ENCODE results near the gene SDHB.

The SDHB gene

DNA sequence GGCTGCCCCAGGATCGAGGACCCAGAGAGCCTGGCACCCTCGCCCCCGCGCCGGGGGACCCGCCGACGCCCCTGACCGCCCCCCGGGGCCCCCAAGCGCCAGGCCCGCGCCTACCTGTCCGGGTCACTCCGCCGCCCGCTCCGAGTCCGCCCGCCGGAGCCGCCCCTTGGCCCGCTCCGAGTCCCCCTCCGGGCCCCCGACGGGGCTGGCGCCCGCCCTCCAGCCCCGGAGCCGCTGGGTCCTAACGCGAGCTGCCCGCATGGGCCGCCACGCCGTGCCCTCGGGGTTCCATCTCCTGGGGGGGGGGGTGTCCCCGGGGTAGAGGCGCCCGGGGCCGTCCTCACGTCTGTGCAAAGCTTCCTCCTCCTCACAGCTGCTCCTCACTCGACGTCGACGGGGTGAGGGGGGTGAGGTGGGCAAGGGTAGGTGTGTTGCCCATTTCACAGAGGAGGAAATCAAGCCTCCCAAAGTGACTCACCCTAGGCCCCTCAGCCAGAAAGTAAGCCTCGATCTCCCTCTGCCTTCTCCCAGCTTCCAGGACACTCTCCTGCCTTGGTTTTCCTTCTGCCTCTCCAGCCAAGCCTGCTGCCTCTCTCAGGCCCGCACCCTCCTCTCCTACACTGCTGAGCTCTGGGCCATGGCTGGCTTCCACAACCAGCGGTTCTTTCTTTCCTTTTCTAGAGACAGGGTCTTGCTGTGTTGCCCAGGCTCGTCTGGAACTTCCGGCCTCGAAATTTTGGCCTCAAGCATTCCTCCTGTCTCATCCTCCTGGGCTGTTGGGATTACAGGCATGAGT is 73.2 kb downstream of the SDHB start, which contains the start of gene MFAP2:
MFAP2 (minus strand) TSS at position 148 of the 796 bp plus-strand sequence. CDS start 2,347 bp downstream, outside the sequence.
- DNase-seq: peak; percentile 59
- Histone ChIP-seq H4K8ac (ENCODE audit: low read depth, low read length) (peak within 1 kb of the TSS; percentile 16), H3K18ac (ENCODE audit: low read length) (peak within 1 kb of the TSS; percentile 11), H2AK5ac (ENCODE audit: low read length) (no peak within 1 kb of the TSS), H2BK5ac (ENCODE audit: low read length) (no peak within 1 kb of the TSS), H3K23ac (ENCODE audit: low read length) (no peak within 1 kb of the TSS), H3K27me3 (ENCODE audit: insufficient read depth, low read length, poor library complexity) (no peaks in the 10 kb centered on the region), H4K5ac (ENCODE audit: low read length) (no peak within 1 kb of the TSS), H3K79me1 (ENCODE audit: low read length) (peaks cover 10% of the 10 kb centered on the region), H3K4me3 (ENCODE audit: low read length) (peak within 1 kb of the TSS; percentile 95), H3K9ac (ENCODE audit: low read length) (peak within 1 kb of the TSS; percentile 90), H3K4me2 (ENCODE audit: low read length) (peak within 1 kb of the TSS; percentile 79), H3K79me2 (ENCODE audit: control insufficient read depth, insufficient read depth, low read length) (peaks cover 10% of the 10 kb centered on the region), H3K36me3 (ENCODE audit: control insufficient read depth, insufficient read depth, low read length) (no peaks in the 10 kb centered on the region), H3K4ac (ENCODE audit: low read depth, low read length) (peak within 1 kb of the TSS; percentile 95), H3K56ac (ENCODE audit: low read length) (peak within 1 kb of the TSS; percentile 92), H3K4me1 (ENCODE audit: control insufficient read depth, low read depth, low read length) (peaks cover 2% of the 10 kb centered on the region), H2BK15ac (replicated peaks; ENCODE audit: low read depth) (peak within 1 kb of the TSS; percentile 21), H2BK120ac (ENCODE audit: low read depth, low read length) (no peak within 1 kb of the TSS), H3K27ac (ENCODE audit: low read depth, low read length) (peak within 1 kb of the TSS; percentile 21)
- no CpG with 5 or more reads among the region's 53 CpGs for WGBS (ENCODE audit: extremely low coverage, insufficient coverage, low lambda C conversion rate)

DNA sequence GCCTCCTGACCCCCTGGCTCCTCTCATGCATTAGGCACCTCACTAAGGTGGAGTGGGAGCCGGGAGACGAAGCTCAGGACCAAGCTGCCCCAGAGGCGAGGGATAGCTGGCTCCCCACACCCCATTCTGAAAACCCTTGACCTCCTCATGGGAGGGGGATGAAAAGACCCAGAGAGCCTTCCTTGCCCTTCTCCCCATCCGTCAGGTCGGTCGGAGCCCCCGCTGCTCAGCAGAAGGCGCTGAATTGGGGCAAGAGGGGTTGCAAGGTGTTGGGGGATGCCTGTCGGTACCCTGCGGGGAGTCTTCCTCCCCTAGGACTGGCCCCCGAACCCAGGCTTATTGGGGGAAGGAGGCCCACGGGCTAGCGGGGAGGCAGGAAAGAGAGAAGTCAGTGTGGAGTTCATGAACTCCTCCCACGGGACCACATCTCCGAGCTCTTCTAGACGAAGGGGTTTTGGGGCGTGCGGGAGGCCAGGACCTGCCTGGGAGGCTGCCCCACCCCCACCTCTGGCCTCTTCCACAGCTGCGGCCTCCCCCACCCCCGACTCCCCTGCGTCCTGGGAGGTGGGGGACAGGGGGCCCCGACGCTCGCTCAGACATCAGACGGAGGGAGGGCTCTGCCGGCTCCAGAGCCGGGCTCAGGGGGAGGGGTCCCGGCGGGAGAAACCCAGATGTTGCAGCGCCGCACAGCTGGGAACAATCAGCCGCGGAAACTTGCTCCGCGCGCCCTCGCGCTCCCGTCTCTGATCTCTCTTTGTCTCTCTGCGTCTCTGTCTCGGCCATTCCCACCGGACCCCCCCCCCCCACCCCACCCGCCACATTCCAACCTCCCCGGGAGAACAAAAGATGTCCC is 74.1 kb downstream of the SDHB start:
- H4K5ac ChIP-seq (ENCODE audit: low read length): no peak overlapping the region
- peaks cover 10% of the 10 kb centered on the region for H3K79me1 ChIP-seq (ENCODE audit: low read length)
- peaks cover 10% of the 10 kb centered on the region for H3K79me2 ChIP-seq (ENCODE audit: control insufficient read depth, insufficient read depth, low read length)
- peak overlapping the region; percentile 79 for H3K4me2 ChIP-seq (ENCODE audit: low read length)
- H3K9ac ChIP-seq (ENCODE audit: low read length): peak overlapping the region; percentile 90
- H3K23ac ChIP-seq (ENCODE audit: low read length): no peak overlapping the region
- H3K4ac ChIP-seq (ENCODE audit: low read depth, low read length): peak overlapping the region; percentile 95
- no peaks in the 10 kb centered on the region for H3K36me3 ChIP-seq (ENCODE audit: control insufficient read depth, insufficient read depth, low read length)
- no peak overlapping the region for H2AK5ac ChIP-seq (ENCODE audit: low read length)
- WGBS (ENCODE audit: extremely low coverage, insufficient coverage, low lambda C conversion rate): no CpG with 5 or more reads among the region's 44 CpGs
- no peak overlapping the region for H2BK120ac ChIP-seq (ENCODE audit: low read depth, low read length)
- peaks cover 2% of the 10 kb centered on the region for H3K4me1 ChIP-seq (ENCODE audit: control insufficient read depth, low read depth, low read length)
- H3K27me3 ChIP-seq (ENCODE audit: insufficient read depth, low read length, poor library complexity): no peaks in the 10 kb centered on the region
- H3K18ac ChIP-seq (ENCODE audit: low read length): peak overlapping the region; percentile 11
- H2BK15ac ChIP-seq (replicated peaks; ENCODE audit: low read depth): no peak overlapping the region
- no peak overlapping the region for H2BK5ac ChIP-seq (ENCODE audit: low read length)
- peak overlapping the region; percentile 16 for H4K8ac ChIP-seq (ENCODE audit: low read depth, low read length)
- H3K27ac ChIP-seq (ENCODE audit: low read depth, low read length): no peak overlapping the region
- DNase-seq: peak; percentile 48
- peak overlapping the region; percentile 92 for H3K56ac ChIP-seq (ENCODE audit: low read length)
- H3K4me3 ChIP-seq (ENCODE audit: low read length): peak overlapping the region; percentile 95

DNA sequence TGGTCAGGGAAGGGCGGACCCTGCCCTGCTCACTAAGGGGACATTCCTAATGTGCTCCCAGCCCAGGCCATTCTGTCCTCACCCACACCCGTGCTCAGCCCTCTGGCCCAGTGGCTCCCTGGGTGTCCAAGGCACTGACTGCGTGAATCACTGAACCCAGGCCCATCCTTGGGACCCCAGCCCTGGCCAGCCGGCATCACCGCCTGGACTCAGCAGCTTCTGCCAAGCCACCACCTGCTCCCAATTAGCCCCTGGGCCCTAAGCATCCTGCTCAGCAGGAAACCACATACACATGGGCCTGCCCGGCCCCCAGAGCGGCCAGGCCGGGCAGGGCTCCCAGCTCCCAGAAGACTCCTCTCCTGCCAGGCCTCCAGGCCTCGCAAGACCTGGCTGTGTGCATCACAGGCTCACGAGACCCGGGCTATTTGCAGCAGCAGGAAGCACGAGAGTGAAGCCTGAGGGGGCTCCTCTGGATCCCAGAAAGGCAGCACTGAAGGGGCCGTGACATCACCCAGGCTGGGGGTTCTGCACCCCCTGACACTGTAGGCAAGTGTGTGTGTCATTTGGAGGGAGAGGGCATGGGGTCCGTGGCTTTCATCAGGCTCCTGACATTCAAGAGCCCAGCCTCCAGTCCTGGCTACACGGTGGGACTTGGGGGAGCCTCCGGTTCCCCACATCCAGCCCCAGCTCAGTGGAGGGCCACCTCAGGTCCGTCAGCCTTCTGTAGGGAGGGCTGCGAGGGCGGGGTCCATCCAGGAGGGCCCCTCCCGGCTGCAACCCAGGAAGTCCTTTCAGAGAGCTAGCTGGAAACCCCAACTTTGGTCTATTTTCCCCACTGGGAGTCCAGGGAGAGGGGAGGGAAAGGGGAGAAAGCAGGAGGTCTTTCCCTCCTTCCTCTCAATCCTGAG is 75.0 kb downstream of the SDHB start:
- no peak overlapping the region for H4K5ac ChIP-seq (ENCODE audit: low read length)
- no peak overlapping the region for H2BK120ac ChIP-seq (ENCODE audit: low read depth, low read length)
- H3K4ac ChIP-seq (ENCODE audit: low read depth, low read length): no peak overlapping the region
- H2BK5ac ChIP-seq (ENCODE audit: low read length): no peak overlapping the region
- no peak overlapping the region for H3K27ac ChIP-seq (ENCODE audit: low read depth, low read length)
- H3K27me3 ChIP-seq (ENCODE audit: insufficient read depth, low read length, poor library complexity): no peaks in the 10 kb centered on the region
- H3K4me3 ChIP-seq (ENCODE audit: low read length): no peak overlapping the region
- H3K79me2 ChIP-seq (ENCODE audit: control insufficient read depth, insufficient read depth, low read length): peaks cover 10% of the 10 kb centered on the region
- H3K56ac ChIP-seq (ENCODE audit: low read length): peak overlapping the region; percentile 92
- H3K18ac ChIP-seq (ENCODE audit: low read length): peak overlapping the region; percentile 11
- H3K23ac ChIP-seq (ENCODE audit: low read length): no peak overlapping the region
- H3K4me2 ChIP-seq (ENCODE audit: low read length): peak overlapping the region; percentile 79
- no CpG with 5 or more reads among the region's 20 CpGs for WGBS (ENCODE audit: extremely low coverage, insufficient coverage, low lambda C conversion rate)
- H2AK5ac ChIP-seq (ENCODE audit: low read length): no peak overlapping the region
- H3K9ac ChIP-seq (ENCODE audit: low read length): peak overlapping the region; percentile 90
- H4K8ac ChIP-seq (ENCODE audit: low read depth, low read length): no peak overlapping the region
- no peak overlapping the region for H2BK15ac ChIP-seq (replicated peaks; ENCODE audit: low read depth)
- H3K36me3 ChIP-seq (ENCODE audit: control insufficient read depth, insufficient read depth, low read length): no peaks in the 10 kb centered on the region
- H3K4me1 ChIP-seq (ENCODE audit: control insufficient read depth, low read depth, low read length): peaks cover 2% of the 10 kb centered on the region
- no peak for DNase-seq
- peaks cover 10% of the 10 kb centered on the region for H3K79me1 ChIP-seq (ENCODE audit: low read length)

DNA sequence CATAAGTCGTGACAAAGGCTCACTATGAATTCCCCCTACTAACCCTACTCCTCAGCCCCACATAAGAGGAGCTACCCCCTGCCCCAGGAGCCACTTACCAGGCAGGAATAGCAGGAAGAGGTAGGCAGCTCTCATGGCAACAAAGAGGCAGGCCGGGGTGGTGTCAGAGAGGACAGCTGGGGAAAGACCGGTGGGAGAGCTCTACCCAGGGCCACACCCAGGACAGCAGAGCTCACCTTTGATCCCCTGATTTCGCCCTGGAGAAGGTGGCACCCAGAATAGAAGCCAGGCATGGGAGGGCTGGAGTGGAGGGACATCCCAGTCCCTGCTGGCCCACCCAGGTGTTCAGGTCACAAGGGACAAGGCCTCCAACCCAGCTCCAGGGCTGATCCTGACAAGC is 75.7 kb downstream of the SDHB start:
- Histone ChIP-seq H3K18ac (ENCODE audit: low read length) (no peak overlapping the region), H3K4me2 (ENCODE audit: low read length) (no peak overlapping the region), H3K23ac (ENCODE audit: low read length) (no peak overlapping the region), H2BK5ac (ENCODE audit: low read length) (no peak overlapping the region), H3K4me1 (ENCODE audit: control insufficient read depth, low read depth, low read length) (peaks cover 2% of the 10 kb centered on the region), H4K8ac (ENCODE audit: low read depth, low read length) (no peak overlapping the region), H3K27ac (ENCODE audit: low read depth, low read length) (no peak overlapping the region), H3K56ac (ENCODE audit: low read length) (peak overlapping the region; percentile 39), H2BK15ac (replicated peaks; ENCODE audit: low read depth) (no peak overlapping the region), H2BK120ac (ENCODE audit: low read depth, low read length) (no peak overlapping the region), H2AK5ac (ENCODE audit: low read length) (no peak overlapping the region), H3K4ac (ENCODE audit: low read depth, low read length) (no peak overlapping the region), H3K36me3 (ENCODE audit: control insufficient read depth, insufficient read depth, low read length) (no peaks in the 10 kb centered on the region), H3K4me3 (ENCODE audit: low read length) (no peak overlapping the region), H3K9ac (ENCODE audit: low read length) (no peak overlapping the region), H3K27me3 (ENCODE audit: insufficient read depth, low read length, poor library complexity) (no peaks in the 10 kb centered on the region), H3K79me1 (ENCODE audit: low read length) (peaks cover 10% of the 10 kb centered on the region), H3K79me2 (ENCODE audit: control insufficient read depth, insufficient read depth, low read length) (peaks cover 10% of the 10 kb centered on the region), H4K5ac (ENCODE audit: low read length) (no peak overlapping the region)
- no peak for DNase-seq
- no CpG with 5 or more reads among the region's 4 CpGs for WGBS (ENCODE audit: extremely low coverage, insufficient coverage, low lambda C conversion rate)

DNA sequence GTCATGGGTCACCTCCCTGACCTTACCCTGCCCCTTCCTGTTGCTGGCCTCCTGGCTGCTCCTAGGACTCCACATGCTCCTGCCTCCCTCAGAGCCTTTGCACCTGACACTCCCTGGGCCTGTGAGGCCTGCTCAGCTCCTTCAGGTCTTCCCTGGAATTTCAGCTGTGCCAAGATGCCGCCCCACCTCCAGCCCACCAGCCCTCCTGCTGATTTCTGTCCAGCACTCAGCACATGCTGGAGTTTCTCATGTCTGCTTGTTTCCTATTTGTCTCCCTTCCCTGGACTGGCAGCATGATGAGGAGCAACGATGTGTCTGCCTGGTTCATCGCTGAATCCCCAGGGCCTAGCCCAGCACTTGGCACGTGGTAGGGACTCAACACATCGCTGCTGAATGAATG is 76.5 kb downstream of the SDHB start:
- H3K9ac ChIP-seq (ENCODE audit: low read length): no peak overlapping the region
- H3K56ac ChIP-seq (ENCODE audit: low read length): no peak overlapping the region
- no peak overlapping the region for H3K4ac ChIP-seq (ENCODE audit: low read depth, low read length)
- H2BK15ac ChIP-seq (replicated peaks; ENCODE audit: low read depth): no peak overlapping the region
- H3K23ac ChIP-seq (ENCODE audit: low read length): no peak overlapping the region
- no CpG with 5 or more reads among the region's 5 CpGs for WGBS (ENCODE audit: extremely low coverage, insufficient coverage, low lambda C conversion rate)
- H3K4me2 ChIP-seq (ENCODE audit: low read length): no peak overlapping the region
- no peak overlapping the region for H2BK5ac ChIP-seq (ENCODE audit: low read length)
- no peak overlapping the region for H3K27ac ChIP-seq (ENCODE audit: low read depth, low read length)
- H3K4me1 ChIP-seq (ENCODE audit: control insufficient read depth, low read depth, low read length): peaks cover 2% of the 10 kb centered on the region
- H3K4me3 ChIP-seq (ENCODE audit: low read length): no peak overlapping the region
- H2AK5ac ChIP-seq (ENCODE audit: low read length): no peak overlapping the region
- peaks cover 10% of the 10 kb centered on the region for H3K79me1 ChIP-seq (ENCODE audit: low read length)
- H3K36me3 ChIP-seq (ENCODE audit: control insufficient read depth, insufficient read depth, low read length): no peaks in the 10 kb centered on the region
- H4K5ac ChIP-seq (ENCODE audit: low read length): no peak overlapping the region
- no peak overlapping the region for H4K8ac ChIP-seq (ENCODE audit: low read depth, low read length)
- no peaks in the 10 kb centered on the region for H3K27me3 ChIP-seq (ENCODE audit: insufficient read depth, low read length, poor library complexity)
- no peak overlapping the region for H3K18ac ChIP-seq (ENCODE audit: low read length)
- DNase-seq: no peak
- no peak overlapping the region for H2BK120ac ChIP-seq (ENCODE audit: low read depth, low read length)
- H3K79me2 ChIP-seq (ENCODE audit: control insufficient read depth, insufficient read depth, low read length): peaks cover 10% of the 10 kb centered on the region

Data from mesendoderm (in vitro differentiated cells).